Adrenal gland (tissue), 5 donors: Measurements from ENCODE around the gene TRDN.

Source experiments
- CTCF ChIP-seq, 6 experiments: fragments of 450-650 bp in 4 of 6; fragments of 200-600 bp in 2 of 6; sonication (generic) in 1 of 6; IDR thresholded peaks; 1 replicate in 5 of 6; 2 replicates in 1 of 6; pipeline versions ENCODE4 v1.5.1 to v1.8.0; 2016 to 2021; ENCODE audit warnings: antibody characterized with exemption in 6 of 6, mild to moderate bottlenecking in 2 of 6, moderate library complexity in 1 of 6
- POLR2A ChIP-seq, 2 donors: fragments of 450-650 bp; IDR thresholded peaks; one replicate each; pipeline ENCODE4 v1.6.1; 2017; ENCODE audit warnings: antibody characterized with exemption in 2 of 2, mild to moderate bottlenecking in 2 of 2, moderate library complexity in 1 of 2
- donor health status: DM: no; HTN: no; CAD: no.

GRCh38 chr6:123295672-123296071 lies 341.1 kb downstream of the TRDN start:
- no peak for TF ChIP-seq CTCF (IDR thresholded peaks at IDR 0.05)
- no peak for TF ChIP-seq POLR2A (IDR thresholded peaks at IDR 0.05)
